Measurements from ENCODE around the gene ATP23. TPM values are rescaled to one million over a fixed set of nuclear protein-coding genes. Genes with fewer than 3 reads are reported as not detected.

ATP23 gene
- total and polyA plus RNA-seq, 4 experiments from 2014 or later: 6.1 to 22.9 (median 11.7) TPM

GRCh38 chr12:57992001-57992400 lies 50.6 kb downstream of the ATP23 start:
- no peak overlapping the region for H3K4me3 ChIP-seq (ENCODE audit: low read length in 2 of 2)
- H3K9me3 ChIP-seq (ENCODE audit: control insufficient read depth in 1 of 2, low read length in 2 of 2): peaks cover 0 to 5% of the 10 kb centered on the region in 2 donors
- H3K36me3 ChIP-seq (ENCODE audit: insufficient read depth, low read length): no peaks in the 10 kb centered on the region
- no peak overlapping the region for H3K27ac Mint-ChIP-seq
- no peak for DNase-seq
- peaks cover 2 to 13% of the 10 kb centered on the region in 2 donors for H3K27me3 Mint-ChIP-seq
- no peak overlapping the region for H3K27ac ChIP-seq (ENCODE audit: low read depth, low read length)
- H3K9me3 Mint-ChIP-seq: peaks cover 4 to 20% (median 12%) of the 10 kb centered on the region in 8 donors
- peaks cover 0 to 4% of the 10 kb centered on the region in 2 donors for H3K36me3 Mint-ChIP-seq
- ChIA-PET CTCF (ENCODE audit: partially characterized antibody) (no interaction called here), POLR2A (ENCODE audit: partially characterized antibody) (no interaction called here)
- intact Hi-C loops (cut with micrococcal nuclease): no loop called here
- no peaks in the 10 kb centered on the region for H3K27me3 ChIP-seq (ENCODE audit: insufficient read depth, low read length)
- H3K4me3 Mint-ChIP-seq: no peak overlapping the region
- H3K4me1 ChIP-seq (ENCODE audit: insufficient read depth, low read length): no peaks in the 10 kb centered on the region
- H3K4me1 Mint-ChIP-seq: no peaks in the 10 kb centered on the region

- no peak overlapping the region for H3K27ac Mint-ChIP-seq
- POLR2A ChIA-PET (ENCODE audit: partially characterized antibody): no interaction called here
- peaks cover 4 to 29% (median 18%) of the 10 kb centered on the region in 8 donors for H3K9me3 Mint-ChIP-seq
- peaks cover 2 to 13% of the 10 kb centered on the region in 2 donors for H3K27me3 Mint-ChIP-seq
- Histone ChIP-seq H3K36me3 (ENCODE audit: insufficient read depth, low read length) (no peaks in the 10 kb centered on the region), H3K9me3 (ENCODE audit: control insufficient read depth in 1 of 2, low read length in 2 of 2) (peaks cover 0 to 8% of the 10 kb centered on the region in 2 donors), H3K4me3 (ENCODE audit: low read length in 2 of 2) (no peak overlapping the region), H3K4me1 (ENCODE audit: insufficient read depth, low read length) (no peaks in the 10 kb centered on the region), H3K27me3 (ENCODE audit: insufficient read depth, low read length) (no peaks in the 10 kb centered on the region), H3K27ac (ENCODE audit: low read depth, low read length) (no peak overlapping the region)
- H3K4me3 Mint-ChIP-seq: no peak overlapping the region
- intact Hi-C loops (cut with micrococcal nuclease): no loop called here
- CTCF ChIA-PET (ENCODE audit: partially characterized antibody): no interaction called here
- no peaks in the 10 kb centered on the region for H3K4me1 Mint-ChIP-seq
- no peak for DNase-seq
- peaks cover 0 to 4% of the 10 kb centered on the region in 2 donors for H3K36me3 Mint-ChIP-seq
These were observed 51.7 kb downstream of the ATP23 start for GRCh38 chr12:57993030-57993429.

- peaks cover 0 to 8% of the 10 kb centered on the region in 2 donors for H3K9me3 ChIP-seq (ENCODE audit: control insufficient read depth in 1 of 2, low read length in 2 of 2)
- no peaks in the 10 kb centered on the region for H3K27me3 ChIP-seq (ENCODE audit: insufficient read depth, low read length)
- no peaks in the 10 kb centered on the region for H3K4me1 ChIP-seq (ENCODE audit: insufficient read depth, low read length)
- Mint-ChIP-seq H3K9me3 (peaks cover 4 to 36% (median 19%) of the 10 kb centered on the region in 8 donors), H3K36me3 (peaks cover 0 to 4% of the 10 kb centered on the region in 2 donors), H3K27ac (no peak overlapping the region), H3K4me3 (no peak overlapping the region), H3K4me1 (no peaks in the 10 kb centered on the region), H3K27me3 (peaks cover 2 to 13% of the 10 kb centered on the region in 2 donors)
- H3K4me3 ChIP-seq (ENCODE audit: low read length in 2 of 2): no peak overlapping the region
- CTCF ChIA-PET (ENCODE audit: partially characterized antibody): no interaction called here
- DNase-seq: no peak
- no peak overlapping the region for H3K27ac ChIP-seq (ENCODE audit: low read depth, low read length)
- intact Hi-C loops (cut with micrococcal nuclease): no loop called here
- H3K36me3 ChIP-seq (ENCODE audit: insufficient read depth, low read length): no peaks in the 10 kb centered on the region
- POLR2A ChIA-PET (ENCODE audit: partially characterized antibody): no interaction called here
These were observed 52.5 kb downstream of the ATP23 start for GRCh38 chr12:57993834-57994233.

- H3K36me3 ChIP-seq (ENCODE audit: insufficient read depth, low read length): no peaks in the 10 kb centered on the region
- ChIA-PET CTCF (ENCODE audit: partially characterized antibody) (no interaction called here), POLR2A (ENCODE audit: partially characterized antibody) (no interaction called here)
- H3K27me3 Mint-ChIP-seq: peaks cover 2 to 7% of the 10 kb centered on the region in 2 donors
- peaks cover 4 to 59% (median 40%) of the 10 kb centered on the region in 8 donors for H3K9me3 Mint-ChIP-seq
- no peaks in the 10 kb centered on the region for H3K4me1 ChIP-seq (ENCODE audit: insufficient read depth, low read length)
- no peak overlapping the region for H3K27ac Mint-ChIP-seq
- H3K9me3 ChIP-seq (ENCODE audit: control insufficient read depth in 1 of 2, low read length in 2 of 2): peaks cover 0 to 14% of the 10 kb centered on the region in 2 donors
- DNase-seq: no peak
- peak overlapping the region in 1 of 8 donors; percentile 3 for H3K4me3 Mint-ChIP-seq
- no peak overlapping the region for H3K4me3 ChIP-seq (ENCODE audit: low read length in 2 of 2)
- H3K27ac ChIP-seq (ENCODE audit: low read depth, low read length): no peak overlapping the region
- no peaks in the 10 kb centered on the region for H3K4me1 Mint-ChIP-seq
- no peaks in the 10 kb centered on the region for H3K27me3 ChIP-seq (ENCODE audit: insufficient read depth, low read length)
- H3K36me3 Mint-ChIP-seq: peaks cover 0 to 6% of the 10 kb centered on the region in 2 donors
- intact Hi-C loops (cut with micrococcal nuclease): no loop called here
These were observed 55.2 kb downstream of the ATP23 start for GRCh38 chr12:57996520-57996919.

- POLR2A ChIA-PET (ENCODE audit: partially characterized antibody): no interaction called here
- Histone ChIP-seq H3K4me3 (ENCODE audit: low read length in 2 of 2) (no peak overlapping the region), H3K9me3 (ENCODE audit: control insufficient read depth in 1 of 2, low read length in 2 of 2) (peaks cover 0 to 14% of the 10 kb centered on the region in 2 donors), H3K27ac (ENCODE audit: low read depth, low read length) (no peak overlapping the region), H3K36me3 (ENCODE audit: insufficient read depth, low read length) (no peaks in the 10 kb centered on the region), H3K27me3 (ENCODE audit: insufficient read depth, low read length) (no peaks in the 10 kb centered on the region), H3K4me1 (ENCODE audit: insufficient read depth, low read length) (no peaks in the 10 kb centered on the region)
- no peak overlapping the region for H3K4me3 Mint-ChIP-seq
- CTCF ChIA-PET (ENCODE audit: partially characterized antibody): no interaction called here
- H3K36me3 Mint-ChIP-seq: peaks cover 0 to 6% of the 10 kb centered on the region in 2 donors
- no peak overlapping the region for H3K27ac Mint-ChIP-seq
- no peaks in the 10 kb centered on the region for H3K4me1 Mint-ChIP-seq
- DNase-seq: no peak
- peaks cover 4 to 65% (median 45%) of the 10 kb centered on the region in 8 donors for H3K9me3 Mint-ChIP-seq
- peaks cover 4 to 7% of the 10 kb centered on the region in 2 donors for H3K27me3 Mint-ChIP-seq
- intact Hi-C loops (cut with micrococcal nuclease): no loop called here
These were observed 56.9 kb downstream of the ATP23 start for GRCh38 chr12:57998251-57998650.

- peaks cover 11 to 16% of the 10 kb centered on the region in 2 donors for H3K27me3 Mint-ChIP-seq
- CTCF ChIA-PET (ENCODE audit: partially characterized antibody): no interaction called here
- no peak overlapping the region for H3K4me3 Mint-ChIP-seq
These were observed 59.1 kb downstream of the ATP23 start for GRCh38 chr12:58000499-58000898.

GRCh38 chr12:58007875-58008274 lies 66.5 kb downstream of the ATP23 start:
- Histone ChIP-seq H3K27ac (ENCODE audit: low read depth, low read length) (no peak overlapping the region), H3K36me3 (ENCODE audit: insufficient read depth, low read length) (no peaks in the 10 kb centered on the region), H3K4me1 (ENCODE audit: insufficient read depth, low read length) (no peaks in the 10 kb centered on the region), H3K9me3 (ENCODE audit: control insufficient read depth in 1 of 2, low read length in 2 of 2) (no peaks in the 10 kb centered on the region), H3K27me3 (ENCODE audit: insufficient read depth, low read length) (no peaks in the 10 kb centered on the region), H3K4me3 (ENCODE audit: low read length in 2 of 2) (no peak overlapping the region)
- Mint-ChIP-seq H3K27me3 (peaks cover 10 to 14% of the 10 kb centered on the region in 2 donors), H3K9me3 (peaks cover 0 to 3% (median 0%) of the 10 kb centered on the region in 8 donors), H3K36me3 (no peaks in the 10 kb centered on the region), H3K27ac (no peak overlapping the region), H3K4me1 (no peaks in the 10 kb centered on the region), H3K4me3 (no peak overlapping the region)
- intact Hi-C loops (cut with micrococcal nuclease): no loop called here
- ChIA-PET CTCF (ENCODE audit: partially characterized antibody) (no interaction called here), POLR2A (ENCODE audit: partially characterized antibody) (no interaction called here)
- no peak for DNase-seq

More at GRCh38 chr12:58000499-58000898, 59.1 kb downstream of the ATP23 start:
- Mint-ChIP-seq H3K27ac (no peak overlapping the region), H3K4me1 (no peaks in the 10 kb centered on the region), H3K36me3 (peaks cover 0 to 6% of the 10 kb centered on the region in 2 donors), H3K9me3 (peaks cover 7 to 62% (median 45%) of the 10 kb centered on the region in 8 donors)
- no peak overlapping the region for H3K27ac ChIP-seq (ENCODE audit: low read depth, low read length)
- no peaks in the 10 kb centered on the region for H3K27me3 ChIP-seq (ENCODE audit: insufficient read depth, low read length)
- no peak for DNase-seq
- intact Hi-C loops (cut with micrococcal nuclease): no loop called here
- H3K4me1 ChIP-seq (ENCODE audit: insufficient read depth, low read length): no peaks in the 10 kb centered on the region
- H3K36me3 ChIP-seq (ENCODE audit: insufficient read depth, low read length): no peaks in the 10 kb centered on the region
- POLR2A ChIA-PET (ENCODE audit: partially characterized antibody): no interaction called here
- H3K9me3 ChIP-seq (ENCODE audit: control insufficient read depth in 1 of 2, low read length in 2 of 2): peaks cover 0 to 14% of the 10 kb centered on the region in 2 donors
- no peak overlapping the region for H3K4me3 ChIP-seq (ENCODE audit: low read length in 2 of 2)

GRCh38 chr12:58008634-58009033 lies 67.3 kb downstream of the ATP23 start:
- Mint-ChIP-seq H3K27me3 (peaks cover 10 to 15% of the 10 kb centered on the region in 2 donors), H3K36me3 (no peaks in the 10 kb centered on the region), H3K4me1 (no peaks in the 10 kb centered on the region), H3K27ac (no peak overlapping the region), H3K4me3 (no peak overlapping the region), H3K9me3 (peaks cover 0 to 3% (median 0%) of the 10 kb centered on the region in 8 donors)
- no peaks in the 10 kb centered on the region for H3K4me1 ChIP-seq (ENCODE audit: insufficient read depth, low read length)
- ChIA-PET CTCF (ENCODE audit: partially characterized antibody) (no interaction called here), POLR2A (ENCODE audit: partially characterized antibody) (no interaction called here)
- intact Hi-C loops (cut with micrococcal nuclease): no loop called here
- no peaks in the 10 kb centered on the region for H3K27me3 ChIP-seq (ENCODE audit: insufficient read depth, low read length)
- no peak overlapping the region for H3K27ac ChIP-seq (ENCODE audit: low read depth, low read length)
- no peak for DNase-seq
- no peaks in the 10 kb centered on the region for H3K9me3 ChIP-seq (ENCODE audit: control insufficient read depth in 1 of 2, low read length in 2 of 2)
- H3K4me3 ChIP-seq (ENCODE audit: low read length in 2 of 2): no peak overlapping the region
- H3K36me3 ChIP-seq (ENCODE audit: insufficient read depth, low read length): no peaks in the 10 kb centered on the region
